OCI-LY1 (cell line): ENCODE results near the gene ZSCAN31.

ENCODE experiments used
- CTCF ChIP-seq: fragments of 200-600 bp; sonication (generic), shearing (Covaris generic); IDR thresholded peaks from 2 replicates; pipeline ENCODE4 v1.5.1; 2017; ENCODE audit warnings: mild to moderate bottlenecking, antibody characterized with exemption, low read length, moderate library complexity, mixed read lengths
- EZH2 ChIP-seq: fragments of 200-600 bp; sonication (generic), shearing (Covaris generic); IDR thresholded peaks from 2 replicates; pipeline ENCODE4 v1.8.0; 2017; ENCODE audit warnings: borderline replicate concordance, mixed run types, mild to moderate bottlenecking, antibody characterized with exemption, low read length, moderate library complexity, mixed read lengths

GRCh38 chr6:28349892-28350737, 14.2 kb upstream of the ZSCAN31 start, which contains the start of gene ZKSCAN3:
- TF ChIP-seq CTCF (no peak), EZH2 (no peak)
